Peyer's patch (tissue), 4 donors: ENCODE results near the gene ADNP2. TPM values are rescaled to one million over a fixed set of nuclear protein-coding genes. Genes with fewer than 3 reads are reported as not detected.

ENCODE experiments used
- DNase-seq, 3 donors: peaks; one replicate each; pipeline ENCODE4 v3.0.0-alpha.2; 2017 to 2019
- H3K27ac ChIP-seq, 4 donors: fragments of 200-600 bp; sonication (generic); one replicate each; pipeline ENCODE4 v1.5.1; 2016 to 2019
- H3K27me3 ChIP-seq, 2 donors: fragments of 200-600 bp; sonication (generic); one replicate each; pipeline ENCODE4 v1.5.1; 2019
- H3K36me3 ChIP-seq, 3 donors: fragments of 200-600 bp; sonication (generic); one replicate each; pipeline ENCODE4 v1.5.1; 2016 to 2019
- H3K4me1 ChIP-seq, 4 donors: fragments of 200-600 bp; sonication (generic); one replicate each; pipeline ENCODE4 v1.5.1; 2016 to 2019
- H3K4me3 ChIP-seq, 4 donors: fragments of 200-600 bp; sonication (generic); 1 replicate in 3 of 4; 2 replicates in 1 of 4; pipeline ENCODE4 v1.5.1; 2016 to 2019; ENCODE audit warnings: mild to moderate bottlenecking in 1 of 4
- H3K9me3 ChIP-seq, 4 donors: fragments of 200-600 bp; sonication (generic); one replicate each; pipeline ENCODE4 v1.5.1; 2016 to 2019; ENCODE audit warnings: mild to moderate bottlenecking in 1 of 4
- POLR2A ChIP-seq, 2 donors: fragments of 450-650 bp; IDR thresholded peaks; one replicate each; pipeline ENCODE4 v1.5.1; 2017; ENCODE audit warnings: antibody characterized with exemption in 2 of 2, mild to moderate bottlenecking in 2 of 2, moderate library complexity in 2 of 2
- total RNA-seq, 4 donors: library from RNA; depleted of rRNA; stranded (reverse); fragments of >200 nt; gene quantifications; one replicate each; pipeline ENCODE4 v1.1.0, GENCODE V29; 2016
- TF ChIP-seq, protein P1 (sequence below), 6 experiments: fragments of 450-650 bp in 4 of 6; fragments of 200-600 bp in 2 of 6; sonication (generic) in 1 of 6; IDR thresholded peaks; one replicate each; pipeline ENCODE4 v1.5.1; 2017 to 2019; ENCODE audit warnings: antibody characterized with exemption in 6 of 6, mild to moderate bottlenecking in 3 of 6, moderate library complexity in 1 of 6

The ADNP2 gene
- total RNA-seq, 4 donors from 2014 or later: 18.9 to 26.7 (median 24.0) TPM

DNA sequence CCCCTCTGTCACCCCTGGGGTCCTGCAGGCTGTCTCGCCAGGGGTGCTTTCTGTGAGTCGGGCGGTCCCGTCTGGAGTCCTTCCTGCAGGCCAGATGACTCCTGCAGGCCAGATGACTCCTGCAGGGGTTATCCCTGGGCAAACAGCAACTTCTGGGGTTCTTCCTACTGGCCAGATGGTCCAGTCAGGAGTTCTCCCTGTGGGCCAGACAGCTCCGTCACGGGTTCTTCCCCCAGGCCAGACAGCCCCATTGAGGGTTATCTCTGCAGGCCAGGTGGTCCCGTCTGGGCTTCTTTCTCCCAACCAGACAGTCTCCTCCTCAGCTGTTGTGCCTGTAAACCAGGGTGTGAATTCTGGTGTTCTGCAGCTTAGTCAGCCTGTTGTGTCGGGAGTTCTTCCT is 27.6 kb downstream of the ADNP2 start:
- H3K36me3 ChIP-seq: peaks cover 0 to 70% (median 0%) of the 10 kb centered on the region in 3 donors
- H3K9me3 ChIP-seq: no peaks in the 10 kb centered on the region
- no peaks in the 10 kb centered on the region for H3K4me1 ChIP-seq
- no peak overlapping the region for H3K4me3 ChIP-seq
- H3K27ac ChIP-seq: no peak overlapping the region
- TF ChIP-seq, protein P1, sequence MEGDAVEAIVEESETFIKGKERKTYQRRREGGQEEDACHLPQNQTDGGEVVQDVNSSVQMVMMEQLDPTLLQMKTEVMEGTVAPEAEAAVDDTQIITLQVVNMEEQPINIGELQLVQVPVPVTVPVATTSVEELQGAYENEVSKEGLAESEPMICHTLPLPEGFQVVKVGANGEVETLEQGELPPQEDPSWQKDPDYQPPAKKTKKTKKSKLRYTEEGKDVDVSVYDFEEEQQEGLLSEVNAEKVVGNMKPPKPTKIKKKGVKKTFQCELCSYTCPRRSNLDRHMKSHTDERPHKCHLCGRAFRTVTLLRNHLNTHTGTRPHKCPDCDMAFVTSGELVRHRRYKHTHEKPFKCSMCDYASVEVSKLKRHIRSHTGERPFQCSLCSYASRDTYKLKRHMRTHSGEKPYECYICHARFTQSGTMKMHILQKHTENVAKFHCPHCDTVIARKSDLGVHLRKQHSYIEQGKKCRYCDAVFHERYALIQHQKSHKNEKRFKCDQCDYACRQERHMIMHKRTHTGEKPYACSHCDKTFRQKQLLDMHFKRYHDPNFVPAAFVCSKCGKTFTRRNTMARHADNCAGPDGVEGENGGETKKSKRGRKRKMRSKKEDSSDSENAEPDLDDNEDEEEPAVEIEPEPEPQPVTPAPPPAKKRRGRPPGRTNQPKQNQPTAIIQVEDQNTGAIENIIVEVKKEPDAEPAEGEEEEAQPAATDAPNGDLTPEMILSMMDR (IDR thresholded peaks at IDR 0.05): no peak
- no peak for TF ChIP-seq POLR2A (IDR thresholded peaks at IDR 0.05)
- H3K27me3 ChIP-seq: no peaks in the 10 kb centered on the region
- no peak for DNase-seq

DNA sequence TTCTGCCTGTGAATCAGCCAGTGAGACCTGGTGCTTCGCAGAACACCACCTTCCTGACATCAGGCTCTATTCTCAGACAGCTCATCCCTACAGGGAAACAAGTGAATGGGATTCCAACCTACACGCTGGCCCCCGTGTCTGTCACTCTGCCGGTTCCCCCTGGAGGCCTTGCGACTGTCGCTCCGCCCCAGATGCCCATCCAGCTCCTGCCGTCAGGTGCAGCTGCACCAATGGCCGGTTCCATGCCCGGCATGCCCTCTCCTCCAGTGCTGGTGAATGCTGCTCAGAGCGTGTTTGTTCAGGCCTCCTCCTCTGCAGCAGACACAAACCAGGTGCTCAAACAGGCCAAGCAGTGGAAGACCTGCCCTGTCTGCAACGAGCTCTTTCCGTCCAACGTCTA is 28.1 kb downstream of the ADNP2 start:
- Histone ChIP-seq H3K4me3 (no peak overlapping the region), H3K27me3 (no peaks in the 10 kb centered on the region), H3K27ac (no peak overlapping the region), H3K4me1 (no peaks in the 10 kb centered on the region), H3K36me3 (peaks cover 0 to 70% (median 0%) of the 10 kb centered on the region in 3 donors), H3K9me3 (no peaks in the 10 kb centered on the region)
- TF ChIP-seq, protein P1 (IDR thresholded peaks at IDR 0.05): no peak
- no peak for TF ChIP-seq POLR2A (IDR thresholded peaks at IDR 0.05)
- no peak for DNase-seq

DNA sequence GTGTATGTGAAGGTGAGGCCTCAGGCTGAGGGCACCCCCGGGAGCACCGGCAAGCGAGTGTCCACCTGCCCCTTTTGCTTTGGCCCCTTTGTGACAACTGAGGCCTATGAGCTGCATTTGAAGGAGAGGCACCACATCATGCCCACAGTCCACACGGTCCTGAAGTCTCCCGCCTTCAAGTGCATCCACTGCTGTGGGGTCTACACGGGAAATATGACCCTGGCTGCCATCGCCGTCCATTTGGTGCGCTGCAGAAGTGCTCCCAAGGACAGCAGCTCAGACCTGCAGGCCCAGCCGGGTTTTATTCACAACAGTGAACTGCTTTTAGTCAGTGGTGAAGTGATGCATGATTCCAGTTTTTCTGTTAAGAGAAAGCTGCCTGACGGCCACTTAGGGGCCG is 28.9 kb downstream of the ADNP2 start:
- TF ChIP-seq POLR2A (IDR thresholded peaks at IDR 0.05): no peak
- TF ChIP-seq, protein P1 (IDR thresholded peaks at IDR 0.05): no peak
- Histone ChIP-seq H3K36me3 (peaks cover 0 to 65% (median 0%) of the 10 kb centered on the region in 3 donors), H3K27ac (no peak overlapping the region), H3K4me3 (no peak overlapping the region), H3K9me3 (no peaks in the 10 kb centered on the region), H3K4me1 (no peaks in the 10 kb centered on the region), H3K27me3 (no peaks in the 10 kb centered on the region)
- no peak for DNase-seq

DNA sequence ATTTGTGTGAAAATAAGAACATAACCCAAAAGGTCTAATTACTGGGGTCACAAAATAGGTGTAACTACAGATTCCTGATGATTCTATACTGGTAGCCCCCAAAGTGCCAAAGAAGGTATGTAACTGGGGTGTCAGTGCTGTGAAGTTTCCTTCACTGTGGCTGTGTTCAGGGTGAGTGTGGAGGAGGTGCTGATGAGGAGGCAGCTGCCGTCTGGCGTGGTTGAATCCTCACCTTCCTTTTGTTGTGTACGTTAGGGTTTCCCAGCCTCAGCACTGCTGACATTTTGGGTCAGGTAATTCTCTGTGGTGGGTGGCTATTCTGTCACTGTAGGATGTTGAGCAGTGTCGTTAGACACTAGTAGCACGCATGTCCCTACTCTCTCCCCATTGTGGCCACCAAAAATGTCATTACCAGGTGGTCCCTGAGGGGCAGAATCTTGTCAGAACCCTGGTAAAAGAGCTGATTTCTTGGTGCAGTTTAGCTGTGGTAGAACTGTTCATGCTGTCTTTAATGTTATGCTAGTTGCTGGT is 31.5 kb downstream of the ADNP2 start:
- H3K27me3 ChIP-seq: no peaks in the 10 kb centered on the region
- H3K4me1 ChIP-seq: no peaks in the 10 kb centered on the region
- H3K36me3 ChIP-seq: peaks cover 0 to 42% (median 0%) of the 10 kb centered on the region in 3 donors
- TF ChIP-seq POLR2A (IDR thresholded peaks at IDR 0.05): no peak
- TF ChIP-seq, protein P1 (IDR thresholded peaks at IDR 0.05): no peak
- no peak overlapping the region for H3K4me3 ChIP-seq
- H3K9me3 ChIP-seq: no peaks in the 10 kb centered on the region
- no peak for DNase-seq
- H3K27ac ChIP-seq: no peak overlapping the region

DNA sequence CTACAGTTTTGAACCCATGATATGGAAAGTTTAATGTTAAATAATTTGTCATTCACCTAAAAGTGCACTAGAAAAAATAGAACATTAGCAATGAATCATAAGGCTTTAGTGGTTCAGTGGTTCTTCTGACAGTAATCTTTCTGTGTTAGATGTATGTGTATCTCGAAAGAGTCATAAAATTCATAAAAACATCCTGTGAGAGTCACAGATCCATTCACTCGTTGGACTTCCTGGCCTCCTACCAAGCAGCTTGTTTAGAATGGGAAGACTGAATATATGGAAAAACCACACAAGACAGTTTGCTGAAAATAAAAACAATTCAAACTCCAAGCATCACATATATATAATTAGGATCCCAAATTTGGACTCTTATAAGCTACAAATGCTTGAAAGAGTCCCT is 34.8 kb downstream of the ADNP2 start:
- Histone ChIP-seq H3K36me3 (peaks cover 0 to 10% (median 0%) of the 10 kb centered on the region in 3 donors), H3K4me1 (peaks cover 0 to 10% (median 0%) of the 10 kb centered on the region in 4 donors), H3K27ac (no peak overlapping the region), H3K4me3 (no peak overlapping the region), H3K27me3 (no peaks in the 10 kb centered on the region), H3K9me3 (no peaks in the 10 kb centered on the region)
- DNase-seq: no peak
- TF ChIP-seq POLR2A (IDR thresholded peaks at IDR 0.05): no peak
- TF ChIP-seq, protein P1 (IDR thresholded peaks at IDR 0.05): no peak
